T-helper 2 cell treated with Interferon-gamma antibody and Interleukin-4, amounts not matched to agents 5 μg/mL and 100 μg/mL, for 36 hours (primary cell): ENCODE data around the gene CACTIN.

ENCODE experiments used
- DNase-seq: peaks from one replicate; pipeline ENCODE4 v3.0.0; 2021; ENCODE audit warnings: low spot score
- H3K27ac Mint-ChIP-seq: one replicate; pipeline ENCODE4 v1.8.0; 2021; ENCODE audit warnings: mild to moderate bottlenecking, mixed read lengths
- H3K27me3 Mint-ChIP-seq: one replicate; pipeline ENCODE4 v1.8.0; 2021; ENCODE audit warnings: low read depth, mixed read lengths
- H3K36me3 Mint-ChIP-seq: one replicate; pipeline ENCODE4 v1.8.0; 2021; ENCODE audit warnings: low read depth, mixed read lengths
- H3K4me1 Mint-ChIP-seq: one replicate; pipeline ENCODE4 v1.8.0; 2021; ENCODE audit warnings: low read depth, mixed read lengths
- H3K4me3 Mint-ChIP-seq: one replicate; pipeline ENCODE4 v1.8.0; 2022; ENCODE audit warnings: mild to moderate bottlenecking, moderate library complexity, mixed read lengths
- H3K9me3 Mint-ChIP-seq: one replicate; pipeline ENCODE4 v1.8.0; 2021; ENCODE audit warnings: mixed read lengths

The CACTIN gene

DNA sequence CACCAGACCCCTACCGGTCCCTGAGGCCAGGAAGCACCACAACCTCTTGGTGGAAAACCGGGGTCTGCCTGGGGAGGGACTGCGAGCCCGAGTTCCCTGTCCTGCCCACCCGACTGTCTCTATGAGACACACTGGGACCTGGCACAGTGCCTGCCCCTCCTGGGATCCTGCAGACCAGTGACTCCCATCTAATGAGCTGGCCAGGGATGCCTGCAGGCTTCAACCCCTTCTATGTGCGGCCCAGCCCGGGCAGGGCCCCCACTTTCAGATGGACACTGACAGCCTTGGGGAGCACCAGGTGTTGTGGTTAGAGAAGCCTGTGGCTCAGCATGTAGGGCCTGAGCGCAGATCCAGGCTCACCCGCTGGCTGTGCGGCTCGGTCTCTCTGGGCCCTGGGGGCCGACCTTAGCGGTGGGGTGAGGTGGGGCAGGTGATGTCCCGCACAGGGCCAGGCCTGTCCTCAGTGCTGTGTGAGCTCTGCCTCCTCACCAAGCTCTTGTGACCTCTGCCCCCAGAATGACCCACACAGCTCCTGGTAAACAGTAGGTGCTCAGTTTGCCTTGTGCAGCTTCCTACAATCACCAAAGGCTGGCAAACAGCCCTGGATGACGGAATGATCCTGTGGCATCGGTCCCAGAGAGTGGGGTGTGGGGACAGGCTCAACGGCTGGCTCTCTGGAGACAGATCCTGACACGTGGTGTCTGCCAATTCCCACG, 17.9 kb upstream of the CACTIN start:
- Mint-ChIP-seq H3K27me3 (no peaks in the 10 kb centered on the region), H3K27ac (no peak overlapping the region), H3K4me3 (no peak overlapping the region), H3K36me3 (no peaks in the 10 kb centered on the region), H3K4me1 (no peaks in the 10 kb centered on the region), H3K9me3 (no peaks in the 10 kb centered on the region)
- DNase-seq, result no peak

DNA sequence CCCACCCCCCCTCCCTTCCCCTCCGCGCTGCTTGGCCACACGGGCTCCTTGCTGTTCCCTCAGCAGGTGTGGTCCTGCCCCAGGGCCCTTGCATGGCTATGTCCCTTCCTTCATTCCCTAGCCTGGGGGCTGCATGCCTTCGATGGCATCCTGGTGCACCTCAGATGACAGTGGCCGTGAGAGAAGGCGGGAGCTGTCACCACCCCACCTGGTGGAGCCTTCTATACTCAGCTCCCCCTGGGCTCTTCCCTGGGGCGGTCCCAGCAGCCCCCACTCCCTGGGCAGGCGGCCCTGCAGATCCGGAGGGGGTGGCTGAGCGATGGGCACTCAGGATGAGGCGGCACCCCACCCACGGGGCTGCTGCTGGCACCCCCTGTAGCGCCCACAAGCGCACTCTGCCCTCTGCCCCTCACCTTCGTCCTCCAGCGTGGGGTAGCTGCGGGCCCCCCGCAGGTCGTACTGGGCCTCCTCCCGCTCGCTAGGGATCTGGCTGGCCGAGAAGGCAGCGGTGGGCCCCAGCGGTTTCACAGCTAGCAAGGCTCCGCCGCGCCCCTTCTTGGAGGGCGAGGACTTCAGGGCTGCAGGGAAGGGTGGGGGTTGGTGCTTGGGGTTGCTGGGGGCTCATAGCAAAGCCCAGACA, 17.2 kb upstream of the CACTIN start:
- Mint-ChIP-seq H3K9me3 (no peaks in the 10 kb centered on the region), H3K27ac (no peak overlapping the region), H3K4me1 (no peaks in the 10 kb centered on the region), H3K36me3 (no peaks in the 10 kb centered on the region), H3K27me3 (no peaks in the 10 kb centered on the region), H3K4me3 (no peak overlapping the region)
- DNase-seq, result no peak

DNA sequence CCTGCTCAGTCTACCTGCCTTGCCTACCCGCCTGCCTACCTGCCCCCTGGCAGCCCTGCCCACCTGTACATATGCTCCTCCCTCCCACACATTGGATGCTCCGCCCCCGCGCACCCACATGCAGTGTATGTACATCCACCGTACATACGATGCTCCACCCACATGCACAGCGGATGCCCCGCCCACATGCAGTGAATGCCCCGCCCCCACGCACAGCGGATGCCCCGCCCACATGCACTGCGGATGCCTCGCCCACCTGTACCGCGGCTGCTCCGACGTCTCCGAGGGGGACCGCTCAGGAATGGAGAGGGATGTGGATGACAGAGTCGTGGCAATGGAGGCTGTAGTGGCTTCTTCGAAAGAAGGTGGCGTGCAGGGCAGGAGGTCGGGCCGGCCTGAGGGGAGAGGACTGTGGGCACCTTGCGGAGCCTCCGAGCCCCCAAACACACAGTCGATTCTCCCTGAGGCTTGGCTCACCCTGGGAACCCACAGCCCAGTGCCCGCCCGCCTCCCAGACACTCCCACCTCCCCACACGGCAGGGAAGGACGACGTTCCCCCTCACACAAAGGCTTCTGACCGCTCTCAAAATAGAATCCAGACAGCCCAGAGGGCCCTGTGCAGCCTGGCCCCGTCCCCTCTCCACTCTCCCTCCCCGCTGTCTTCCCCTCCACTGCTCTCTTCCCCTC, 16.5 kb upstream of the CACTIN start:
- H3K4me1 Mint-ChIP-seq, result no peaks in the 10 kb centered on the region
- H3K4me3 Mint-ChIP-seq, result no peak overlapping the region
- H3K36me3 Mint-ChIP-seq, result no peaks in the 10 kb centered on the region
- H3K27me3 Mint-ChIP-seq, result no peaks in the 10 kb centered on the region
- no peaks in the 10 kb centered on the region for H3K9me3 Mint-ChIP-seq
- H3K27ac Mint-ChIP-seq, result no peak overlapping the region
- DNase-seq, result no peak

DNA sequence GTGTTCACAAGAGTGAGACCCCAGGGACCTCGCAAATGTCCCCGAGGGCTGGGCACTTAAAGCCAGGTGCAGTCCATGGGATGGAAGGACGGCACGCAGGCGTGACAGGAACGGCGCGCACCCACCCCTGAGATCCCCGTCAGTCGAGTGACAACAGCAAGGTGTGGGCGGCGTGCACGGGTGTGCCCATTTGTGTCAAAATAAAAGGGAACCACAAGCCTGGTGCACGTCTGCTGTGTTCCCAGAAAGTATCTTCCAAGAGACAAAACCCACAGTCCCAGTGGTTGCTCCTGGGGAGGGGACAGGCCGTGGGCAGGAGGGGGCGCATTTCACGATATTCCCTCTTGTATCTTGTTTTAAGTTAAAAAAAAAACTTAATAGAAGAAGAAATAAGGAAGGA, 15.7 kb upstream of the CACTIN start:
- Mint-ChIP-seq H3K9me3 (no peaks in the 10 kb centered on the region), H3K27ac (no peak overlapping the region), H3K4me3 (no peak overlapping the region), H3K36me3 (no peaks in the 10 kb centered on the region), H3K4me1 (no peaks in the 10 kb centered on the region), H3K27me3 (no peaks in the 10 kb centered on the region)
- no peak for DNase-seq

DNA sequence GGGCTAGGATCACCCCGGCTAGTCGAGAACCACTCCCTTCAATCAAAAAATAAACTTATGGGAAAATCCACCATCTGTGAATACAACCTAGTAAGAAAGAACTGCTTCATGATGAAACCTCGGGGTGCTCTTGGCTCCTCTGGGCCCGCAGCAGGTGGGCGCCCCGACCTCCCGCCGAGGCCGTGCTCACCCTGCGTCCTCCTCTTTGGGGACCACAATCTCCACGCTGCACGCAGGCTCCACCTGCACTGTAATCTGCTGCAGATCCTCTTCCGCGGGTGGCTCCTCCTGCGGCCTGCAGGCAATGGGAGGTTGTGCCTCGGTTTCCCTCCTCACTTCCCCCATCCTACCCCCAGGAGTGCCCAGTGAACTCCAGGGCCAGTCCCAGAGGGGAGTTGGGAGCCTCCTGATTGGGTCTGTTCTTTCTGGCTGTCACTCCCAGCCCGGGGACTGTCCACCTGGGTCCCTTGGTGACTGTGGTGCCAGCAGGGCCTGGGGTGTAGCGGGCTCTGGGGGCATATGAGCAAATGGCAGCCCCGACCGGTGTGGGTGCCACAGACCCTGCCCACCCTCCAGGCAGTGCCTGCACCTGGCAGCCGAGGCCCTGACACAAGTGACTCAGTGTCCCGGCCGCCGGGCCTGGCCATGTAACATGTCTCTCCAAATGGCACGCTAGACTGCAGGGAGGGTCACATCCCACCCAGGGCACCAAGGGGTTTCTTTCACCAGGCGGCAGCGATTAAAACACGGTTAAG, 15.1 kb upstream of the CACTIN start:
- Mint-ChIP-seq H3K27ac (no peak overlapping the region), H3K4me3 (no peak overlapping the region), H3K36me3 (no peaks in the 10 kb centered on the region), H3K9me3 (no peaks in the 10 kb centered on the region), H3K27me3 (no peaks in the 10 kb centered on the region), H3K4me1 (no peaks in the 10 kb centered on the region)
- no peak for DNase-seq

DNA sequence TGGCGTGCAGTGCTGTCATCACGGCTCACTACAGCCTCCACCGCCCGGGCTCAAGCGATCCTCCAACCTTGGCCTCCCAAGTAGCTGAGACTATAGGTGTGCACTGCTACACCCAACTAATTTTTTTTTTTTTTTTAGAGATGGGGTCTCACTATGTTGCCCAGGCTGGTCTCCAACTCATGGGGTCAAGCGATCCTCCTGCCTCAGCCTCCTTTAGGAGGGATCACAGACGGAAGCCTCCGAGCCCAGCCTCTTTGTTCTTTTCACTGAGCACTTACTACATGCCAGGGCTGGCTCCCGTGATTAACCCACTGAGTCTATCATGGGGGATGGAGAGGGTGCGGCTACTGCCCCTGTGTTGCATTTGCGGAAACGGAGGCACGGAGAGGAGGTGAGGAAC, 12.9 kb upstream of the CACTIN start:
- DNase-seq, result no peak
- no peak overlapping the region for H3K4me3 Mint-ChIP-seq
- H3K27ac Mint-ChIP-seq, result no peak overlapping the region
- no peaks in the 10 kb centered on the region for H3K36me3 Mint-ChIP-seq
- no peaks in the 10 kb centered on the region for H3K27me3 Mint-ChIP-seq
- no peaks in the 10 kb centered on the region for H3K9me3 Mint-ChIP-seq
- H3K4me1 Mint-ChIP-seq, result no peaks in the 10 kb centered on the region

DNA sequence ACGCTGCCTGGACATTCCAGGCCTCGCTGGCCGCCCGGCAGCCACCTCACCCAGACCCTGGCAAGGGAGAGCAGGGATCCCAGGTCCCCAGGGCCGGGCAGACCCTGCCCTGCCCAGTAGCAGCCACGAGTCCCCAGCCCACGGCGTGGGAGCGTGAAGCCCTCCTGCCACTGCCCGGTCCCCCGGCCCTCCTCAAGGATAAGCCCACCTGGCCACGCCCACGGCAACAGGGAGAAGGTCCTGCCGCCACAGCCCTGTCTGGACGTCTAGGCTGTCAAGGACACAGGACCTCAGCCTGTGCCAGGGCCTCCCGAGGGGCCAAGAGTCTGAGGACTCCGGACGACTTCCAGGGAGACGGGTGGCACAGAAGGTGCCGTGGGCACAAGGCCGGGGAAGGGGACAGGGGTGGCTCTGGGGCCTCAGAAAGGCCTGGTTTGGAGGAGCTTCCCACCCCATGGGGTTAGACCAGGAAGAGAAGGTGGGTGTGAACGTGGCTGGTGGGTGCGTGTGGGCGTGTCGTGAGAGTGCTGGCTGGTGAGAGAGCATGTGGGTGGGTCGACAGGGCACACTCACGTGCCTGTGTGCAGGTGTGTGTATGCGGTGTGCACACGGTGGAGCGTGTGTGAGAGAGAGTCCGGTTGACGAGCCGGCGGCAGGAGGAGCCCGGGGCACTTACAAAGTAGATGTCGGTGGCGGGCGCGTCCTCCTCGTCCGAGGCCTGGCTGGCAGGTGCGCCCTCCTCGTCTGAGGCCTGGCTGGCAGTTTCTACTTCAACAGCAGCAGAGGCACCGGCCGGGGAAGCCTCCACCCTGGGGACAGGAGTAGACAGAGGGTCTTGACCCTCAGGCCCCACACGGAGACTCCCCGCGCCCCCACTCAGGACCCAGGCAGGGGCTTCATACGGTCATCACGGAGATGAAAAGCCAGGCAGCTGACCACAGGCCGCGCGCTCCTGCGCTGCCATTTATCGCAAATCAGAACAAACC, 11.9 kb upstream of the CACTIN start:
- Mint-ChIP-seq H3K4me3 (no peak overlapping the region), H3K36me3 (no peaks in the 10 kb centered on the region), H3K9me3 (no peaks in the 10 kb centered on the region), H3K27ac (no peak overlapping the region), H3K4me1 (no peaks in the 10 kb centered on the region), H3K27me3 (no peaks in the 10 kb centered on the region)
- DNase-seq, result no peak

DNA sequence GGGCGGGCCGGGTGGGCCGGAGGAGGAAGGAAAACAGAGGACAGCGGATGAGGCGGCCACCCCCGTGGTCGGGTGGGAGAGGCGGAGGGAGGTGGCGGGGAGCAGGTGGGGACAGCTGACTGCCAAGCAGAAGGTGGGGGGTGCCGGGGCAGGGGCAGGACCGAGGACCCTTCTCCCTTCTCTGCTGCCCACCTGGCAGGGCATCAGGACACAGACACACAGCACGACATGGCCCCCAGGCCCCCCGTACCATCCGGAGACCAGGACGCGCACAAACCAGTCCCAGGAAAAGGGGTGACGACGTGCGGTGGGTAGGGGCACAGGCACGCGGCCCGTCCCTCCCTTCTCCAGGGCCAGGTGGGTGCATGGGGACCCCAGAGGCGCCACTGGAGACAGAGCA, 11.0 kb upstream of the CACTIN start:
- no peak overlapping the region for H3K4me3 Mint-ChIP-seq
- no peaks in the 10 kb centered on the region for H3K36me3 Mint-ChIP-seq
- no peaks in the 10 kb centered on the region for H3K4me1 Mint-ChIP-seq
- H3K9me3 Mint-ChIP-seq, result no peaks in the 10 kb centered on the region
- no peaks in the 10 kb centered on the region for H3K27me3 Mint-ChIP-seq
- H3K27ac Mint-ChIP-seq, result no peak overlapping the region
- no peak for DNase-seq

DNA sequence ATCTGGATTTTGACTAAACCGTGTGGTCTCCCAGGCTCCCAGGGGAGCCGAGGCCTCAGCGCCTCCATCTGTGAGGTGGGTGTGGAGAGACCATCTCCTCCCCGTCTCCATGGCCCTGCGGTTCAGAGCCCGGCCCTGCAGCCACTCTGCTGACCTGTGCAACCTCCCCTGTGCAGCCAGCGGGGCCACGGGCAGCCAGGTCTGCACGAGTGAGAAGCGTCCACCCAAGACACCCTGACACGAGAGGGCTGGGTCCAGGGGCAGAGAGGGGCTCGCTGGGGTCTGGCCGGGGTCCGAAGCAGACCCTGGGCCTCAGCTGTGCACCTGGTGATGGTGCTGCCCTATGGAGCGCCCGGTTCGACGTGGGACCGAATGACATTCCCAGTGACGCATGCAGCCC, 10.4 kb upstream of the CACTIN start:
- Mint-ChIP-seq H3K36me3 (no peaks in the 10 kb centered on the region), H3K4me3 (no peak overlapping the region), H3K4me1 (no peaks in the 10 kb centered on the region), H3K9me3 (no peaks in the 10 kb centered on the region), H3K27ac (no peak overlapping the region), H3K27me3 (no peaks in the 10 kb centered on the region)
- no peak for DNase-seq

DNA sequence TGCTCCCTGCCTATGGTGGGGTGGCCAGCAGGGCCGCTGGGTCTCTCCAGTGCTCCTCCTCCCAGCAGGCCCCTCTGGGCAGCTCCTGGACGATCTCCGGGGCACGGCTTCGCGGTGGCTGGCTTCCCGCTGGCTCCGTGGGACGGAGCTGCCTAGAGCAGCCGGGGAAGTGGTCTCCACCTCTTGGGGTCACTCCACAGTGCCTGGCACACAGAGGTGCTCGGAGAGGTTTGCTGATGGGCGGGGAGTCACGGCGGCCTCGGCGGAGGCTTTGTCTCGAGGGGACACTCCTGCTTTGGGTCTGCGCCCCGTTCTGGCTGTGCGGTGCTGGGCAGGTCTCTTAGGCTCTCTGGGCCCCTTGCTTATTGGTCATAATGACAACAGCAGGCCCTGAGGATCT, 9.9 kb upstream of the CACTIN start:
- H3K27me3 Mint-ChIP-seq, result no peaks in the 10 kb centered on the region
- H3K27ac Mint-ChIP-seq, result no peak overlapping the region
- H3K36me3 Mint-ChIP-seq, result no peaks in the 10 kb centered on the region
- DNase-seq, result no peak
- no peaks in the 10 kb centered on the region for H3K4me1 Mint-ChIP-seq
- no peak overlapping the region for H3K4me3 Mint-ChIP-seq
- no peaks in the 10 kb centered on the region for H3K9me3 Mint-ChIP-seq

DNA sequence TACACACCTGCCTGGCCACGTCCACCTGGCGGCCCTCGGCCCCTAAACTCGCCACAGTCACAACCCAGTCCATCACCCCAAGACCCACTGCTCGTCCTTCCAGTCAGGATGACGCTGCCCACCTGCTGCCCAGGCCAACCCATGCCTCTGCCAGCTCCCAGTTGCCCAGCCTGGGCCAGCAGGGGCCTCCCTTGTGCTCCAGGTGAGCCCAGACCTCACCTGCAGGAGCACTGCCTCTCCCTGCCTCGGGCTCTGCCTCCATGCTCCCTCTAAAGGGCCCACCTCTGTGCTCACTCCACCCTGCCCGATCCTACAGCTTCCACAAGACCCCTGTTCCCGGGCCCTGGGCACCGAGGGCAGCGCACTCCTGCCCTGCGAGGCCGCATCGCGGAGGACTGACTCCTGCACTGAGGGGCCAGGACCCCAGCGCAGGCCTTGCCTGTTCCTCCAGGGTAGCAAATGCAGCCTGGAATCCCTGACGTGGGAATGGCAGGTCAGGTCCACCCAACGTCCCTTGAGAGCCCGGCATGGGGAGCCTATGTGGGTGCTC, 8.0 kb upstream of the CACTIN start:
- Mint-ChIP-seq H3K27me3 (no peaks in the 10 kb centered on the region), H3K9me3 (no peaks in the 10 kb centered on the region), H3K27ac (no peak overlapping the region), H3K4me3 (no peak overlapping the region), H3K36me3 (no peaks in the 10 kb centered on the region), H3K4me1 (no peaks in the 10 kb centered on the region)
- no peak for DNase-seq

DNA sequence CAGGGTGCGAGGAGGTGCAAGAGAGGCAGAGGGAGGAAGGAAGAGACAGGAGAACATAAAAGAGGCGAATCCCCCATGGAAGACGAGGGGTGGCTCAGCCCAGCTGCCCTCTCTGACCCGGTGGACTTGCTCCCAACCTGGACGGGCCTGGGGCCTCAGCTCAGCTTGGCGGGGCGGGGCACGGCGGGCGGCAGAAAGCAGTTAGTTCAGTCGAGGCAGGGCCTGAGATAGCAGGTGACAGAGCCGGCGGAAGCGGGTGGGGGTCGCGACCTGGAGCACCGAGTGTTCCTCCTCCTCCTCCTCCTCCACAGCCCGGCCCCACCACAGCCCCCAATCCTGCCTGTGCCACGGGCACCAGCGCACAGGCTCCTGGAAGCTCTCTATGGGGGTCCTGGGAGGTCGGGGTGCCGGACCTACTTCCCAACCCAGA, 7.0 kb upstream of the CACTIN start:
- Mint-ChIP-seq H3K36me3 (no peaks in the 10 kb centered on the region), H3K4me3 (no peak overlapping the region), H3K27ac (no peak overlapping the region), H3K27me3 (no peaks in the 10 kb centered on the region), H3K9me3 (no peaks in the 10 kb centered on the region), H3K4me1 (no peaks in the 10 kb centered on the region)
- DNase-seq, result no peak
